Thyroid gland (tissue), 4 donors: ENCODE measurements around the gene GJA1. TPM values are rescaled to one million over a fixed set of nuclear protein-coding genes. Genes with fewer than 3 reads are reported as not detected.
"Not testable (repeated sequence)": the region's sequence is repeated elsewhere in the genome, so short reads cannot be mapped to it uniquely, and the experiment has no call there.

Source experiments
- DNase-seq, 2 donors: peaks; one replicate each; pipeline ENCODE4 v3.0.0-alpha.2; 2019
- H3K27ac ChIP-seq, 3 donors: fragments of 200-600 bp; sonication (generic); 1 replicate in 2 of 3; 2 replicates in 1 of 3; pipeline ENCODE4 v1.5.1; 2016 to 2019; ENCODE audit warnings: mild to moderate bottlenecking in 1 of 3, moderate library complexity in 1 of 3
- H3K27me3 ChIP-seq: fragments of 200-600 bp; sonication (generic); one replicate; pipeline ENCODE4 v1.5.1; 2019
- H3K36me3 ChIP-seq, 2 donors: fragments of 200-600 bp; sonication (generic); one replicate each; pipeline ENCODE4 v1.5.1; 2016 to 2019
- H3K4me1 ChIP-seq, 2 donors: fragments of 200-600 bp; sonication (generic); one replicate each; pipeline ENCODE4 v1.5.1; 2017 to 2019
- H3K4me3 ChIP-seq, 3 donors: fragments of 200-600 bp; sonication (generic); replicated peaks in 1 of 3; 1 replicate in 2 of 3; 2 replicates in 1 of 3; pipeline ENCODE4 v1.5.1; 2016; ENCODE audit warnings: mild to moderate bottlenecking in 1 of 3
- H3K9me3 ChIP-seq: fragments of 200-600 bp; sonication (generic); one replicate; pipeline ENCODE4 v1.5.1; 2017
- POLR2A ChIP-seq, 2 donors: fragments of 450-650 bp; IDR thresholded peaks; one replicate each; pipeline ENCODE4 v1.6.1; 2017; ENCODE audit warnings: antibody characterized with exemption in 2 of 2, mild to moderate bottlenecking in 2 of 2, moderate library complexity in 1 of 2
- WGBS, 2 donors: methylation state at CpG; one replicate each; pipeline ENCODE4 v1.1.5; 2017; 5-methylcytosine and 5-hydroxymethylcytosine counted together
- intact Hi-C: fragments of 100-400 bp; cut with DNase I; formaldehyde crosslinking; loops from one replicate; pipeline ENCODE4 v1.15.1; 2023
- total RNA-seq, 4 donors: library from RNA; depleted of rRNA; stranded (reverse); fragments of >200 nt; gene quantifications; one replicate each; pipeline ENCODE4 v1.2.3, GENCODE V29; 2016
- TF ChIP-seq, protein P1 (sequence below), 6 experiments: fragments of 200-600 bp in 3 of 6; fragments of 450-650 bp in 3 of 6; sonication (generic) in 3 of 6; IDR thresholded peaks; one replicate each; pipeline ENCODE4 v1.5.1; 2016 to 2019; ENCODE audit warnings: antibody characterized with exemption in 6 of 6, mild to moderate bottlenecking in 2 of 6, inconsistent platforms in 1 of 6, moderate library complexity in 1 of 6

Gene GJA1
- total RNA-seq, 4 donors from 2014 or later, result 158 to 219 (median 197) TPM

DNA sequence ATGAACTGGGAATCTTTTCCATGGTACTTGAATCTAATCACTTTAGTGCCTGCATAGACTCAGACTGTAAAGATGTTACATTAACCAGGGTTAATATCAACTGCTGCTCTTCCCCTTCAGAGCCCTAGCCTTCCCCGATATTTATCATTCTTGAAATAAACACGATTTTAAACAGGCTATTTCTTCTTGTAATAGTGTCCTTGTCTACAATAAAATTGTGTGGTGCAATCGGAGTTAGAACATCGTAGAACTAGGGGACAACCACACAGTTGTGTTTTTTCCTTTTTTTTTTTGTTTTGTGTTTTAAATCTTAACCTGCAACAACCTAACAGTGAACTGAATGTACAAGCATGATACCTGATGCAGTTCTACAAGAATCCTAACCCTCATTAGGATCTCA, 4.5 kb downstream of the GJA1 start:
- Histone ChIP-seq H3K9me3 (no peaks in the 10 kb centered on the region), H3K4me3 (peak overlapping the region in 1 of 3 donors; percentile 13), H3K27ac (peak overlapping the region; percentile 95 to 99 (median 97)), H3K4me1 (peaks cover 27 to 38% of the 10 kb centered on the region in 2 donors), H3K36me3 (no peaks in the 10 kb centered on the region), H3K27me3 (no peaks in the 10 kb centered on the region)
- no peak for TF ChIP-seq POLR2A (IDR thresholded peaks at IDR 0.05)
- TF ChIP-seq, protein P1, sequence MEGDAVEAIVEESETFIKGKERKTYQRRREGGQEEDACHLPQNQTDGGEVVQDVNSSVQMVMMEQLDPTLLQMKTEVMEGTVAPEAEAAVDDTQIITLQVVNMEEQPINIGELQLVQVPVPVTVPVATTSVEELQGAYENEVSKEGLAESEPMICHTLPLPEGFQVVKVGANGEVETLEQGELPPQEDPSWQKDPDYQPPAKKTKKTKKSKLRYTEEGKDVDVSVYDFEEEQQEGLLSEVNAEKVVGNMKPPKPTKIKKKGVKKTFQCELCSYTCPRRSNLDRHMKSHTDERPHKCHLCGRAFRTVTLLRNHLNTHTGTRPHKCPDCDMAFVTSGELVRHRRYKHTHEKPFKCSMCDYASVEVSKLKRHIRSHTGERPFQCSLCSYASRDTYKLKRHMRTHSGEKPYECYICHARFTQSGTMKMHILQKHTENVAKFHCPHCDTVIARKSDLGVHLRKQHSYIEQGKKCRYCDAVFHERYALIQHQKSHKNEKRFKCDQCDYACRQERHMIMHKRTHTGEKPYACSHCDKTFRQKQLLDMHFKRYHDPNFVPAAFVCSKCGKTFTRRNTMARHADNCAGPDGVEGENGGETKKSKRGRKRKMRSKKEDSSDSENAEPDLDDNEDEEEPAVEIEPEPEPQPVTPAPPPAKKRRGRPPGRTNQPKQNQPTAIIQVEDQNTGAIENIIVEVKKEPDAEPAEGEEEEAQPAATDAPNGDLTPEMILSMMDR (IDR thresholded peaks at IDR 0.05), result no peak
- intact Hi-C loops, result loop anchor here (5.0 kb wide), 1 partner anchor 67 kb away; no protein-coding TSS in a partner anchor
- WGBS, 2 donors, result 37 to 50% methylated on average over 4 of the region's 4 CpGs
- no peak for DNase-seq

DNA sequence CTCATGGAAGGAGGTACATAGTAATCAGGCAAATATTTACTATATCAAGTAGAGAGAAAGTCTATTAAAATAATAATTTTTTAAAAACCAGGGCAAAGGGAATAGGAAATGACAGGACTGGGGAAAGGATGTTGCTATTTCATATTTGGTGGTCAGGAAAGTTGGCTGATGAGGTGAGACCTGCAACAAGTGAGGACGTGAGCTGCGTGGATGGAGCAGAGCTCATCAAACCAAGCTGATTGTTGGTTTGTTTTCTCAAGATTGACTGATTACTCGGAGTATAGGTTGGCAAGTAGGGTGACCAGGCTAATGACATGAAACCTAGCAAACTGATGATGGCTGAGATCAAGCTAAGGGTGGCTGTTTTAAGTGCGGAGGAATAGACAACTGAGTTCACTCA, 6.0 kb downstream of the GJA1 start:
- TF ChIP-seq, protein P1 (IDR thresholded peaks at IDR 0.05), result no peak
- no peak for TF ChIP-seq POLR2A (IDR thresholded peaks at IDR 0.05)
- no peak for DNase-seq
- 73 to 78% methylated on average over 4 of the region's 4 CpGs for WGBS, 2 donors
- H3K9me3 ChIP-seq, result no peaks in the 10 kb centered on the region
- intact Hi-C loops, result no loop called here
- H3K4me1 ChIP-seq, result peaks cover 32 to 36% of the 10 kb centered on the region in 2 donors
- no peaks in the 10 kb centered on the region for H3K36me3 ChIP-seq
- H3K4me3 ChIP-seq, result peak overlapping the region in 1 of 3 donors; percentile 11
- no peaks in the 10 kb centered on the region for H3K27me3 ChIP-seq
- H3K27ac ChIP-seq, result peak overlapping the region; percentile 41 to 99 (median 97)

DNA sequence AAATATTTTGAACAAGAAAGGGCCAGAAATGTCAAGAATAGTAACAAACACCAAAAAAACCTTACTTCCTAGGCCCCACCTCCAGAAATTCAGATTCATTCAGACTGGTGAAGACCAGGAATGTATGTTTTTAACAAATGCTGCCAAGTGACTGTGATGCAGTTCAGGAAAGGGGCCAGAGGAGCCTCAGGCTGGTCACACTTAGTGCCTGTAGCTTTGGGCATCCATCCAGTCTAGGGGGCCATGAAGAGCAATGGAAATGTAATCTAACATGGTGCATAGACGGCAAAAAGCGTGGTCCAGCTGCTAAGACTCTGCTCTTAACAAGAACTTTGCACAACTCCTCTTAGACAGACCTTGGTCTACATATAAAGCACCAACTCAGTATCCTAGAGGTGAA, 7.1 kb downstream of the GJA1 start:
- H3K4me3 ChIP-seq, result no peak overlapping the region
- peak; percentile 55 to 61 for DNase-seq
- no peaks in the 10 kb centered on the region for H3K27me3 ChIP-seq
- peak overlapping the region; percentile 0 to 99 (median 13) for H3K27ac ChIP-seq
- no peaks in the 10 kb centered on the region for H3K9me3 ChIP-seq
- H3K4me1 ChIP-seq, result peaks cover 32 to 36% of the 10 kb centered on the region in 2 donors
- intact Hi-C loops, result no loop called here
- WGBS, 2 donors, result 50 to 53% methylated on average over 2 of the region's 2 CpGs
- H3K36me3 ChIP-seq, result peaks cover 7 to 9% of the 10 kb centered on the region in 2 donors
- TF ChIP-seq, protein P1 (IDR thresholded peaks at IDR 0.05), result no peak
- TF ChIP-seq POLR2A (IDR thresholded peaks at IDR 0.05), result no peak

DNA sequence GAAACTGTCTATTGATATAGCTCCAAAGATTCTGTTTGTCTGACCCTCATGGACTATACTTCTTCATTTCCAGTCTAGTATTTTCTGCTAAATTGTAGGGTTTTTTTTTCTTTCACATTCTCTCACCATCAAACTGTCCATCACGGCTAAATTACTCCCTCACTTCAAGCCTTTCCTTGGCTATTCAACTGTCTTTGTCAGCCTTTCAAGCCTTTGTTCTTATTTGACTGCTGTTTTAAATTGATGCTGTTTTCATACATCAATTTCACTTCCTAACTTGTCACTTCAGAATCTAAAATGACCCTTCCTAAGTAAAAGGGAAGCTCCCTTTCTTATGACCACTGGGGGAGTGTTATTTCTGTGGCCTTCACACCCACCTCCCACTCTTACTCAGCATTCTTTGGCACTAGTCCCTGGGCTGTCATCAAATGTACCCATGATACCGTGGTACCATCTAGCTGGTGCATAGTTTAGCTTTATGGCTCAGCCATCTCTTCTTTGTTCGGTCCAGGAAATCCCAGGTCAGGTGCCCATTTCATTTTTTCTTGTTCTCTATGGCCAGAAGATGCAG, 8.6 kb downstream of the GJA1 start:
- Histone ChIP-seq H3K4me1 (peaks cover 32% of the 10 kb centered on the region in 2 donors), H3K36me3 (peaks cover 16 to 18% of the 10 kb centered on the region in 2 donors), H3K4me3 (no peak overlapping the region), H3K9me3 (no peaks in the 10 kb centered on the region), H3K27me3 (no peaks in the 10 kb centered on the region), H3K27ac (peak overlapping the region in 2 of 3 donors; percentile 4 to 51)
- intact Hi-C loops, result no loop called here
- TF ChIP-seq, protein P1 (IDR thresholded peaks at IDR 0.05), result no peak
- TF ChIP-seq POLR2A (IDR thresholded peaks at IDR 0.05), result no peak
- peak in 1 of 2 donors; percentile 31 for DNase-seq
- WGBS, 2 donors, result 56 to 61% methylated on average over 3 of the region's 3 CpGs

DNA sequence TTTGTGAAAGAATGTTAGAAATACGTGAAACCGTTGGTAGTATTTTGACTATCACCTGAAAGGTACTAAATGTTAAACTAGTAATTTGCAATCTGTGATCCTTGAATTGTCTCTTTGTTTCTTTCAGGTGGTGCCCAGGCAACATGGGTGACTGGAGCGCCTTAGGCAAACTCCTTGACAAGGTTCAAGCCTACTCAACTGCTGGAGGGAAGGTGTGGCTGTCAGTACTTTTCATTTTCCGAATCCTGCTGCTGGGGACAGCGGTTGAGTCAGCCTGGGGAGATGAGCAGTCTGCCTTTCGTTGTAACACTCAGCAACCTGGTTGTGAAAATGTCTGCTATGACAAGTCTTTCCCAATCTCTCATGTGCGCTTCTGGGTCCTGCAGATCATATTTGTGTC, 11.3 kb downstream of the GJA1 start:
- H3K27me3 ChIP-seq, DNase-seq, intact Hi-C loops, H3K9me3 ChIP-seq, H3K4me3 ChIP-seq, H3K27ac ChIP-seq: not testable (repeated sequence)
- Histone ChIP-seq H3K4me1 (peaks cover 23% of the 10 kb centered on the region in 2 donors), H3K36me3 (peaks cover 20 to 30% of the 10 kb centered on the region in 2 donors)
- WGBS, 2 donors, result 93 to 95% methylated on average over 7 of the region's 7 CpGs

DNA sequence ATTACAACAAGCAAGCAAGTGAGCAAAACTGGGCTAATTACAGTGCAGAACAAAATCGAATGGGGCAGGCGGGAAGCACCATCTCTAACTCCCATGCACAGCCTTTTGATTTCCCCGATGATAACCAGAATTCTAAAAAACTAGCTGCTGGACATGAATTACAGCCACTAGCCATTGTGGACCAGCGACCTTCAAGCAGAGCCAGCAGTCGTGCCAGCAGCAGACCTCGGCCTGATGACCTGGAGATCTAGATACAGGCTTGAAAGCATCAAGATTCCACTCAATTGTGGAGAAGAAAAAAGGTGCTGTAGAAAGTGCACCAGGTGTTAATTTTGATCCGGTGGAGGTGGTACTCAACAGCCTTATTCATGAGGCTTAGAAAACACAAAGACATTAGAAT, 12.3 kb downstream of the GJA1 start:
- H3K27ac ChIP-seq, H3K27me3 ChIP-seq, H3K4me3 ChIP-seq, intact Hi-C loops, H3K9me3 ChIP-seq, DNase-seq: not testable (repeated sequence)
- H3K4me1 ChIP-seq, result peaks cover 13 to 15% of the 10 kb centered on the region in 2 donors
- WGBS, 2 donors, result 89 to 91% methylated on average over 7 of the region's 7 CpGs
- peaks cover 20 to 30% of the 10 kb centered on the region in 2 donors for H3K36me3 ChIP-seq

DNA sequence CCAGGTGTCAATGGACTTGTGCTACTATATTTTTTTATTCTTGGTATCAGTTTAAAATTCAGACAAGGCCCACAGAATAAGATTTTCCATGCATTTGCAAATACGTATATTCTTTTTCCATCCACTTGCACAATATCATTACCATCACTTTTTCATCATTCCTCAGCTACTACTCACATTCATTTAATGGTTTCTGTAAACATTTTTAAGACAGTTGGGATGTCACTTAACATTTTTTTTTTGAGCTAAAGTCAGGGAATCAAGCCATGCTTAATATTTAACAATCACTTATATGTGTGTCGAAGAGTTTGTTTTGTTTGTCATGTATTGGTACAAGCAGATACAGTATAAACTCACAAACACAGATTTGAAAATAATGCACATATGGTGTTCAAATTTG, 13.1 kb downstream of the GJA1 start:
- intact Hi-C loops, H3K9me3 ChIP-seq, H3K27me3 ChIP-seq, H3K4me3 ChIP-seq, H3K27ac ChIP-seq, DNase-seq: not testable (repeated sequence)
- H3K36me3 ChIP-seq, result peaks cover 20 to 30% of the 10 kb centered on the region in 2 donors
- WGBS, 2 donors, result 89 to 93% methylated on average over 2 of the region's 2 CpGs
- peaks cover 7 to 12% of the 10 kb centered on the region in 2 donors for H3K4me1 ChIP-seq
